ENCODE results near the gene IFNG-AS1. TPM values are rescaled to one million over a fixed set of nuclear protein-coding genes. Genes with fewer than 3 reads are reported as not detected.

The IFNG-AS1 gene
- total RNA-seq, 1 experiment from 2014 or later: not detected

GRCh38 chr12:68020049-68020448 is 30.8 kb downstream of the IFNG-AS1 start:
- no peak for DNase-seq (ENCODE audit: low read depth, low spot score)
- no peak for ATAC-seq
- H3K4me1 ChIP-seq (ENCODE audit: control insufficient read depth in 1 of 2, insufficient read depth in 2 of 2, low read length in 2 of 2): no peaks in the 10 kb centered on the region
- H3K4me3 ChIP-seq (replicated peaks in 1 of 2; ENCODE audit: low read depth in 1 of 2, low read length in 2 of 2): no peak overlapping the region
- POLR2A ChIA-PET: no interaction called here
- no peaks in the 10 kb centered on the region for H3K9me2 ChIP-seq (ENCODE audit: insufficient read depth)
- CTCF ChIA-PET: no interaction called here
- no peak overlapping the region for H3K9ac ChIP-seq (ENCODE audit: low read length)
- no peaks in the 10 kb centered on the region for H3K9me3 ChIP-seq (ENCODE audit: control insufficient read depth in 1 of 2, insufficient read depth in 1 of 2, low read depth in 1 of 2, low read length in 2 of 2)
- no peak overlapping the region for H3K27ac ChIP-seq (ENCODE audit: low read depth, low read length)
- H3K79me2 ChIP-seq (ENCODE audit: insufficient read depth, low read length): no peaks in the 10 kb centered on the region
- no peaks in the 10 kb centered on the region for H3K27me3 ChIP-seq (ENCODE audit: insufficient read depth, low read length)
- H3K4me2 ChIP-seq (ENCODE audit: low read length): no peak overlapping the region
- RAD21 ChIA-PET (ENCODE audit: low non-redundant PET in 1 of 2, low total read pairs in 2 of 2, uncharacterized antibody in 2 of 2, unreplicated experiment in 2 of 2): no interaction called here
- intact Hi-C loops (cut with micrococcal nuclease): no loop called here
- H2AFZ ChIP-seq (ENCODE audit: low read depth, low read length, poor library complexity, severe bottlenecking): no peak overlapping the region
- no peak for TF ChIP-seq SP1 (IDR thresholded peaks at IDR 0.05; ENCODE audit: low read depth)
- no peaks in the 10 kb centered on the region for H4K20me1 ChIP-seq (ENCODE audit: insufficient read depth)
- H3K36me3 ChIP-seq (ENCODE audit: control insufficient read depth in 1 of 2, insufficient read depth in 2 of 2, low read length in 2 of 2): no peaks in the 10 kb centered on the region
- BruUV-seq (replicated peaks): no TSS peak

- Histone ChIP-seq H3K27ac (ENCODE audit: low read depth, low read length) (no peak overlapping the region), H3K27me3 (ENCODE audit: insufficient read depth, low read length) (no peaks in the 10 kb centered on the region), H3K9me3 (ENCODE audit: control insufficient read depth in 1 of 2, insufficient read depth in 1 of 2, low read depth in 1 of 2, low read length in 2 of 2) (no peaks in the 10 kb centered on the region), H3K4me3 (replicated peaks in 1 of 2; ENCODE audit: low read depth in 1 of 2, low read length in 2 of 2) (no peak overlapping the region), H3K36me3 (ENCODE audit: control insufficient read depth in 1 of 2, insufficient read depth in 2 of 2, low read length in 2 of 2) (no peaks in the 10 kb centered on the region), H3K9ac (ENCODE audit: low read length) (no peak overlapping the region), H3K4me2 (ENCODE audit: low read length) (no peak overlapping the region), H2AFZ (ENCODE audit: low read depth, low read length, poor library complexity, severe bottlenecking) (no peak overlapping the region), H3K4me1 (ENCODE audit: control insufficient read depth in 1 of 2, insufficient read depth in 2 of 2, low read length in 2 of 2) (no peaks in the 10 kb centered on the region), H4K20me1 (ENCODE audit: insufficient read depth) (no peaks in the 10 kb centered on the region), H3K79me2 (ENCODE audit: insufficient read depth, low read length) (no peaks in the 10 kb centered on the region), H3K9me2 (ENCODE audit: insufficient read depth) (no peaks in the 10 kb centered on the region)
- intact Hi-C loops (cut with micrococcal nuclease): no loop called here
- RAD21 ChIA-PET (ENCODE audit: low non-redundant PET in 1 of 2, low total read pairs in 2 of 2, uncharacterized antibody in 2 of 2, unreplicated experiment in 2 of 2): no interaction called here
- ATAC-seq (no peak), DNase-seq (ENCODE audit: low read depth, low spot score) (no peak)
- no TSS peak for BruUV-seq (replicated peaks)
- POLR2A ChIA-PET: no interaction called here
- CTCF ChIA-PET: no interaction called here
- TF ChIP-seq POLR2A (IDR thresholded peaks at IDR 0.05; ENCODE audit: borderline replicate concordance, extremely low read depth, insufficient read depth, insufficient read length) (no peak), YY1 (IDR thresholded peaks at IDR 0.05; ENCODE audit: extremely low read depth, insufficient replicate concordance, low read depth, low read length) (no peak), EGR1 (IDR thresholded peaks at IDR 0.05; ENCODE audit: low read depth) (no peak)
These were observed 31.5 kb downstream of the IFNG-AS1 start for GRCh38 chr12:68020699-68021098.

GRCh38 chr12:68028647-68029046 is 39.4 kb downstream of the IFNG-AS1 start:
- no peak overlapping the region for H3K9ac ChIP-seq (ENCODE audit: low read length)
- no peaks in the 10 kb centered on the region for H3K79me2 ChIP-seq (ENCODE audit: insufficient read depth, low read length)
- H4K20me1 ChIP-seq (ENCODE audit: insufficient read depth): no peaks in the 10 kb centered on the region
- ATAC-seq (no peak), DNase-seq (ENCODE audit: low read depth, low spot score) (no peak)
- no peak overlapping the region for H2AFZ ChIP-seq (ENCODE audit: low read depth, low read length, poor library complexity, severe bottlenecking)
- H3K9me3 ChIP-seq (ENCODE audit: control insufficient read depth in 1 of 2, insufficient read depth in 1 of 2, low read depth in 1 of 2, low read length in 2 of 2): no peaks in the 10 kb centered on the region
- H3K4me1 ChIP-seq (ENCODE audit: control insufficient read depth in 1 of 2, insufficient read depth in 2 of 2, low read length in 2 of 2): no peaks in the 10 kb centered on the region
- no peak overlapping the region for H3K4me2 ChIP-seq (ENCODE audit: low read length)
- CTCF ChIA-PET: interaction anchor here (0.7 kb wide), 1 partner anchor 130 kb away, joined by 3 read pairs; no protein-coding TSS in a partner anchor
- H3K9me2 ChIP-seq (ENCODE audit: insufficient read depth): no peaks in the 10 kb centered on the region
- no peaks in the 10 kb centered on the region for H3K36me3 ChIP-seq (ENCODE audit: control insufficient read depth in 1 of 2, insufficient read depth in 2 of 2, low read length in 2 of 2)
- BruUV-seq (replicated peaks): no TSS peak
- no peaks in the 10 kb centered on the region for H3K27me3 ChIP-seq (ENCODE audit: insufficient read depth, low read length)
- POLR2A ChIA-PET: no interaction called here
- intact Hi-C loops (cut with micrococcal nuclease): no loop called here
- no peak overlapping the region for H3K4me3 ChIP-seq (replicated peaks in 1 of 2; ENCODE audit: low read depth in 1 of 2, low read length in 2 of 2)
- RAD21 ChIA-PET (ENCODE audit: low non-redundant PET in 1 of 2, low total read pairs in 2 of 2, uncharacterized antibody in 2 of 2, unreplicated experiment in 2 of 2): no interaction called here
- H3K27ac ChIP-seq (ENCODE audit: low read depth, low read length): no peak overlapping the region
- TF ChIP-seq TCF7L2 (IDR thresholded peaks at IDR 0.05; ENCODE audit: borderline replicate concordance, extremely low read depth, insufficient read depth, insufficient read length) (no peak), ZNF274 (IDR thresholded peaks at IDR 0.05; ENCODE audit: low read depth, low read length) (no peak), JUND (IDR thresholded peaks at IDR 0.05) (no peak), YY1 (IDR thresholded peaks at IDR 0.05; ENCODE audit: extremely low read depth, insufficient replicate concordance, low read depth, low read length) (no peak), CTCF (IDR thresholded peaks at IDR 0.05 in 2 of 3, conservative IDR thresholded peaks at IDR 0.05 in 1 of 3; ENCODE audit: borderline replicate concordance in 1 of 3, insufficient read depth in 1 of 3, low read depth in 2 of 3, low read length in 2 of 3) (no peak), ATF3 (IDR thresholded peaks at IDR 0.05) (no peak), EZH2phosphoT487 (IDR thresholded peaks at IDR 0.05; ENCODE audit: borderline replicate concordance) (no peak), POLR2AphosphoS5 (IDR thresholded peaks at IDR 0.05; ENCODE audit: low read depth, low read length) (no peak), SP1 (IDR thresholded peaks at IDR 0.05; ENCODE audit: low read depth) (no peak), SRF (IDR thresholded peaks at IDR 0.05; ENCODE audit: low read depth) (no peak)
